WTC11 (cell line): ENCODE measurements around the gene ADD1. TPM values are rescaled to one million over a fixed set of nuclear protein-coding genes. Genes with fewer than 3 reads are reported as not detected.
"Not testable (repeated sequence)": the region's sequence is repeated elsewhere in the genome, so short reads cannot be mapped to it uniquely, and the experiment has no call there.

Experiments
- ATAC-seq: fragments of 200-7000 bp; cut with Tn5 transposase; 2 replicates; pipeline ENCODE4 v1.10.0; 2021; ENCODE audit warnings: mild to moderate bottlenecking, moderate library complexity
- CTCF ChIA-PET: fragments of 300-600 bp; sonication (Branson Sonifier 250); formaldehyde crosslinking; loops from one replicate; lab custom pipeline; 2021; ENCODE audit warnings: antibody characterized with exemption; lab: Charles Lee
- POLR2A ChIA-PET: fragments of 350-600 bp; sonication (Branson Sonifier 250); formaldehyde crosslinking; loops from one replicate; lab custom pipeline; 2021; ENCODE audit warnings: antibody characterized with exemption; lab: Charles Lee
- DNase-seq: peaks from one replicate; pipeline ENCODE4 v3.0.0; 2021; ENCODE audit warnings: low spot score
- H3K27ac Mint-ChIP-seq: 2 replicates; pipeline ENCODE4 v1.8.0; 2021; ENCODE audit warnings: mixed read lengths
- H3K27me3 Mint-ChIP-seq: 2 replicates; pipeline ENCODE4 v1.8.0; 2021; ENCODE audit warnings: low read depth, mild to moderate bottlenecking, moderate library complexity, mixed read lengths
- H3K36me3 Mint-ChIP-seq: 2 replicates; pipeline ENCODE4 v1.8.0; 2021; ENCODE audit warnings: mixed read lengths
- H3K4me1 Mint-ChIP-seq: 2 replicates; pipeline ENCODE4 v1.8.0; 2022; ENCODE audit warnings: mixed read lengths
- H3K4me3 Mint-ChIP-seq: 2 replicates; pipeline ENCODE4 v1.8.0; 2021; ENCODE audit warnings: mild to moderate bottlenecking, moderate library complexity, mixed read lengths
- H3K9me3 Mint-ChIP-seq: 2 replicates; pipeline ENCODE4 v1.8.0; 2021; ENCODE audit warnings: mixed read lengths
- GRHL2 ChIP-seq: fragments of 250-450 bp; sonication (Bioruptor Pico); IDR thresholded peaks from 2 replicates; pipeline ENCODE4 v1.8.0; 2022; ENCODE audit warnings: mild to moderate bottlenecking, moderate library complexity; ENCODE audit not compliant: insufficient replicate concordance, severe bottlenecking
- GTF2I ChIP-seq: fragments of 250-450 bp; sonication (Bioruptor Pico); conservative IDR thresholded peaks from 2 replicates; pipeline ENCODE4 v1.4.0; 2021; ENCODE audit warnings: mild to moderate bottlenecking
- NR1H2 ChIP-seq: sonication (generic); formaldehyde crosslinking; IDR thresholded peaks from 2 replicates; pipeline ENCODE4 v1.9.0; 2021; ENCODE audit warnings: mild to moderate bottlenecking, moderate library complexity, missing genetic modification reagents
- PRRX2 ChIP-seq: fragments of 250-450 bp; sonication (Bioruptor Pico); IDR thresholded peaks from 2 replicates; pipeline ENCODE4 v1.8.0; 2021; ENCODE audit warnings: mild to moderate bottlenecking
- SMAD4 ChIP-seq: sonication (generic); formaldehyde crosslinking; IDR thresholded peaks from 2 replicates; pipeline ENCODE4 v1.8.0; 2022; ENCODE audit warnings: mild to moderate bottlenecking, missing genetic modification reagents
- TEAD4 ChIP-seq: sonication (generic); formaldehyde crosslinking; IDR thresholded peaks from 2 replicates; pipeline ENCODE4 v1.8.0; 2022; ENCODE audit warnings: mild to moderate bottlenecking, missing genetic modification reagents
- ZNF232 ChIP-seq: sonication (generic); formaldehyde crosslinking; IDR thresholded peaks from 2 replicates; pipeline ENCODE4 v1.8.0; 2022; ENCODE audit warnings: mild to moderate bottlenecking, missing genetic modification reagents
- ZNF263 ChIP-seq: sonication (generic); formaldehyde crosslinking; IDR thresholded peaks from 2 replicates; pipeline ENCODE4 v1.8.1; 2022; ENCODE audit warnings: low read depth, mild to moderate bottlenecking, moderate library complexity, missing genetic modification reagents
- ZNF416 ChIP-seq: fragments of 250-450 bp; sonication (Bioruptor Pico); IDR thresholded peaks from 2 replicates; pipeline ENCODE4 v1.9.0; 2021; ENCODE audit warnings: mild to moderate bottlenecking, inconsistent platforms
- total RNA-seq: library from RNA; stranded (reverse); gene quantifications from 3 replicates; pipeline ENCODE4 v1.2.3, GENCODE V29; 2021
- TF ChIP-seq, protein P1 (sequence below): sonication (generic); formaldehyde crosslinking; IDR thresholded peaks from 2 replicates; pipeline ENCODE4 v1.8.1; 2022; ENCODE audit warnings: mild to moderate bottlenecking, moderate library complexity, missing genetic modification reagents
- TF ChIP-seq, protein P2 (sequence below): sonication (generic); formaldehyde crosslinking; IDR thresholded peaks from 2 replicates; pipeline ENCODE4 v1.8.1; 2022; ENCODE audit warnings: mild to moderate bottlenecking, missing genetic modification reagents, moderate library complexity, borderline replicate concordance
- TF ChIP-seq, protein P3 (sequence below): fragments of 250-450 bp; sonication (Bioruptor Pico); IDR thresholded peaks from 2 replicates; pipeline ENCODE4 v1.9.0; 2021; ENCODE audit warnings: mild to moderate bottlenecking
- TF ChIP-seq, protein P4 (sequence below): sonication (generic); formaldehyde crosslinking; IDR thresholded peaks from 2 replicates; pipeline ENCODE4 v1.8.0; 2023; ENCODE audit warnings: missing genetic modification reagents, mild to moderate bottlenecking, borderline replicate concordance

Gene ADD1
- total RNA-seq, 1 experiment from 2014 or later = 178 TPM

DNA sequence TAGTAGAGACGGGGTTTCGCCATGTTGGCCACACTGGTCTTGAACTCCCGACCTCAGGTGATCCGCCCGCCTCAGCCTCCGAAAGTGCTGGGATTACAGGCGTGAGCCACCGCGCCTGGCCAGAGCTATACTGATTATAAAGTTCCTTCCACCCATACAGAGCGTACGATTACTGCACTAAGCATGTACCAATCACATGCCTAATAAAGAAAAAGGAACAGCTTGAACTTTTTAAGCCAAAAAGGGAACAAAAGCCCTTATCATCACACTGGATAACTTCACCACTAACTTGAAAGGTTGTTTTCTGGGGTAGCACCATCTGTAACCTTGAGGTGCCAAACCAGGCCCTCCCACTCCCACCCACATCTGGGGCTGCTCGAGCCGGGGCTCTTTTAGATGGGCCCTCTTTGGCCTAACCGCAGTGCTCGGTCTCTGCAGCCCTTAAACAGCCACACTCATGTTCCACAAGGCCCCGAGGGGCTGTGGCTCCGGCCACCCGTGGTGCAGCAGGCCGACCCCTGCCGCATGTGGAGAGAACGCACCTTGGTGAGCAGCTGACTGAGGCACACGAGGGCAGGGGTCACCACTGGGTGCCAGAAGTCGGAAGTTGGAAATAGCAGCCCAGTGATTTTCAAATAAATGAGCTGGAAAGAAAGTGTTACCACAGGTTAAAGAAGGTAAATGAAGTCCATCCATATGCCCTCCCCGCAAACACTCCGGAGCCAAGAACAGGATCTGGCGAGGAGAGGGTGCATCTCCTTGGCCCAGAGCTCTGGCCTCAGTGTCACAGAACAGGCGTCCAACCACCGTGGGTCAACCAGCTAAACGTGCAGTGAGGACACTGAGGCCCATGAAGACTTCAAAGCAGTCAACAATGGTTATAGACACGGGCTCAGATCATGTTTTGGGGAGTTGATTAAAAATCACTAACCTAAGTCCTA is 101.2 kb downstream of the ADD1 start (continued):
- no peak for TF ChIP-seq ZNF416 (CRISPR knock-in tag)

DNA sequence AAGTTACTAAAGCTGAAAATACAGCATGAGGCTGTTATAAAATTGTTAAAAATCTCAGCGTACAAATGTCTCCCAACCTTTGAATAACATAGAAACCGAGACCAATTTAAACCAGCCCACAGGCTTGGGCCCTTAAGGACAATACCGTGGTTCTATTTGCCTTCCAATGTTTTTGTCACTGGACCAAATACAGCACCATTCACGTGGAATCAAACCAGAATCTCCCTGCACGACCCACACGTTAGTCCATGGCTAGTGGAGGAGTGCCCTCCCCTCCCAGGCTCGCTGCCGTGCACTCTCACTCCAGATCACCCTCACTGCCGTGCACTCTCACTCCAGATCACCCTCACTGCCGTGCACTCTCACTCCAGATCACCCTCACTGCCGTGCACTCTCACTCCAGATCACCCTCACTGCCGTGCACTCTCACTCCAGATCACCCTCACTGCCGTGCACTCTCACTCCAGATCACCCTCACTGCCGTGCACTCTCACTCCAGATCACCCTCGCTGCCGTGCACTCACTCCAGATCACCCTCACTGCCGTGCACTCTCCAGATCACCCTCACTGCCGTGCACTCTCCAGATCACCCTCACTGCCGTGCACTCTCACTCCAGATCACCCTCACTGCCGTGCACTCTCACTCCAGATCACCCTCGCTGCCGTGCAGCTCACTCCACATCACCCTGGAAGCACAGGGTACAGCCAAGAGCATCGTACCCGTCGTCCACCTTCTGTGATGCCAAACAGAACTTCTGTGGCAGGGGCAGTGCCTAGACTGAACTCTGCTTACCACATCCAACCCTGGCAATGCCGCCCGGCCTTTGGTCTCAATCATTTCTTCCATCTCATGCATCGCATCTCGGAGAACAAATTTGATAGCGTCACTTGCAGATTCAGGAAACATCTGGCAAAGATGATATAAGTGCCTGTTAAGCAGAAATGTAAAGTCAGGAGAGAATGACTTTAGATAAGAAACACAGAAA is 102.3 kb downstream of the ADD1 start:
- H3K36me3 Mint-ChIP-seq = peaks cover 74% of the 10 kb centered on the region
- H3K27me3 Mint-ChIP-seq, ATAC-seq, H3K9me3 Mint-ChIP-seq, H3K27ac Mint-ChIP-seq, DNase-seq, H3K4me1 Mint-ChIP-seq, CTCF ChIA-PET, H3K4me3 Mint-ChIP-seq: not testable (repeated sequence)
- POLR2A ChIA-PET = interaction anchor here (0.6 kb wide), 1 partner anchor 117 kb away, joined by 3 read pairs; no protein-coding TSS in a partner anchor

DNA sequence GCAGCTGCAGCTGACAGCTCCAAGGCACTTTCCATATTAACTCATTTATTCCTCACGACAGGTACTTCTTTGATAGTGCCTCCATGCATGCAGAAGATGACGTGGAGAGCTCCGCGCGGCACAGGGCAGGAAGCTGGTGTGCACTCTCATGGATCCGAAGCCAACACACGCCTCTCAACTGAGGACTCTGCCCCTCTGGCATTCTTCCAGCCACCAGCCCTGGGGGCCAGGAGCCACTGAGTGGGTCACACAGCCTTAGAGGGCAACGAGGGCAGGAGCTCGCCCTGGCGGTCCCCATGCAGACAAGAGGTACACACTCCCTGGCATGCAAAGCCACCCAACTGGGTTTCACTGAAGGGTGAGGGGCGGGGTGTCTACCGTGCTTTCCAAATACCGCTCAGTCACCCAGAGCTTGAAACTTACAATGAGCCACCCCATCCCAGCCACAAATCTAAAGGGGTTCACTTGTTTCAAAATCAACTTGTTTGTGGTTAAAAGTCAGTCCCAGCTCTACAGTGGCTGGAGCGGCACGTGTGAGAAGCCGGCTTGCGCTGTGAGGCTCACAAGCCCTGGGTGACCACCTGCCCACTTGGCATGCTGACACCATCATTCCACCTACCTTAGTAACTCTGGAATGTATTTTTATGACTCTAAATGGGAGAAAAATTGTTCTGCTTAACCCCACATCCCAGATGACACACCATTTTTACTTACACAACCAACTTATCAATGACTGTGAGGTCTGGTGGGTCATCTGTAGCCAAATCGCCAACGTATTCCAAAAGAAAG is 103.4 kb downstream of the ADD1 start:
- POLR2A ChIA-PET = interaction anchor here (0.6 to 2.5 kb wide), 2 partner anchors 16 to 118 kb away, joined by 3 to 10 read pairs; partner anchors contain the start of genes GRK4 and NOP14
- CTCF ChIA-PET = no interaction called here

DNA sequence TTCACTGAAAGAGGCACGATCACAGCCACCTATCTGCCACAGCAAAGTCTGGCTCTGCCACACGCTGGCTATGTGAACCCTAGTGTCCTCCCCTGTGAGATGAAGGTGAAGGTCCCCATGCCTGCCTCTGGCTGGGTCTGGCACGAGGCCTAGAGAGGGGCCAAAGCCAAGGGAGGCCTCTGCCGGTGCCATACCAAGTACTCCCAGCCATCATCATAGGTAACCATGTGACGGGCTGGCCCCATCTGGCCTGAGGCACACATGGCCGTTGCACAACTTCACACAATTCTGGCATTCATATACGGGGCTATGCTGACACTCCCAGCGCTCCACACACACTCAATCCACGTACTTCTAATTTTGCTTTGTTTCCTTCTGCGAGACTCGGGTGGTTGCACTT is 104.3 kb downstream of the ADD1 start:
- Mint-ChIP-seq H3K27me3 (no peaks in the 10 kb centered on the region), H3K9me3 (no peaks in the 10 kb centered on the region), H3K36me3 (peaks cover 82% of the 10 kb centered on the region), H3K4me1 (no peaks in the 10 kb centered on the region), H3K27ac (no peak overlapping the region), H3K4me3 (no peak overlapping the region)
- DNase-seq (no peak), ATAC-seq (no peak)
- ChIA-PET CTCF (interaction anchor here (1.1 to 1.6 kb wide), 2 partner anchors 12 to 184 kb away, joined by 3 to 6 read pairs; no protein-coding TSS in a partner anchor), POLR2A (interaction anchor here (2.5 kb wide), 1 partner anchor 15 kb away, joined by 10 read pairs; the partner anchor contains the start of genes GRK4 and NOP14)
- no peak for TF ChIP-seq SMAD4 (CRISPR knock-in tag)
- TF ChIP-seq, protein P1, sequence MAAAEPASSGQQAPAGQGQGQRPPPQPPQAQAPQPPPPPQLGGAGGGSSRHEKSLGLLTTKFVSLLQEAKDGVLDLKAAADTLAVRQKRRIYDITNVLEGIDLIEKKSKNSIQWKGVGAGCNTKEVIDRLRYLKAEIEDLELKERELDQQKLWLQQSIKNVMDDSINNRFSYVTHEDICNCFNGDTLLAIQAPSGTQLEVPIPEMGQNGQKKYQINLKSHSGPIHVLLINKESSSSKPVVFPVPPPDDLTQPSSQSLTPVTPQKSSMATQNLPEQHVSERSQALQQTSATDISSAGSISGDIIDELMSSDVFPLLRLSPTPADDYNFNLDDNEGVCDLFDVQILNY = no peak
- no peak for TF ChIP-seq GRHL2
- TF ChIP-seq, protein P2, sequence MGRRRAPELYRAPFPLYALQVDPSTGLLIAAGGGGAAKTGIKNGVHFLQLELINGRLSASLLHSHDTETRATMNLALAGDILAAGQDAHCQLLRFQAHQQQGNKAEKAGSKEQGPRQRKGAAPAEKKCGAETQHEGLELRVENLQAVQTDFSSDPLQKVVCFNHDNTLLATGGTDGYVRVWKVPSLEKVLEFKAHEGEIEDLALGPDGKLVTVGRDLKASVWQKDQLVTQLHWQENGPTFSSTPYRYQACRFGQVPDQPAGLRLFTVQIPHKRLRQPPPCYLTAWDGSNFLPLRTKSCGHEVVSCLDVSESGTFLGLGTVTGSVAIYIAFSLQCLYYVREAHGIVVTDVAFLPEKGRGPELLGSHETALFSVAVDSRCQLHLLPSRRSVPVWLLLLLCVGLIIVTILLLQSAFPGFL (CRISPR knock-in tag) = no peak
- no peak for TF ChIP-seq GTF2I (CRISPR knock-in tag)
- no peak for TF ChIP-seq ZNF232 (CRISPR knock-in tag)
- TF ChIP-seq, protein P3, sequence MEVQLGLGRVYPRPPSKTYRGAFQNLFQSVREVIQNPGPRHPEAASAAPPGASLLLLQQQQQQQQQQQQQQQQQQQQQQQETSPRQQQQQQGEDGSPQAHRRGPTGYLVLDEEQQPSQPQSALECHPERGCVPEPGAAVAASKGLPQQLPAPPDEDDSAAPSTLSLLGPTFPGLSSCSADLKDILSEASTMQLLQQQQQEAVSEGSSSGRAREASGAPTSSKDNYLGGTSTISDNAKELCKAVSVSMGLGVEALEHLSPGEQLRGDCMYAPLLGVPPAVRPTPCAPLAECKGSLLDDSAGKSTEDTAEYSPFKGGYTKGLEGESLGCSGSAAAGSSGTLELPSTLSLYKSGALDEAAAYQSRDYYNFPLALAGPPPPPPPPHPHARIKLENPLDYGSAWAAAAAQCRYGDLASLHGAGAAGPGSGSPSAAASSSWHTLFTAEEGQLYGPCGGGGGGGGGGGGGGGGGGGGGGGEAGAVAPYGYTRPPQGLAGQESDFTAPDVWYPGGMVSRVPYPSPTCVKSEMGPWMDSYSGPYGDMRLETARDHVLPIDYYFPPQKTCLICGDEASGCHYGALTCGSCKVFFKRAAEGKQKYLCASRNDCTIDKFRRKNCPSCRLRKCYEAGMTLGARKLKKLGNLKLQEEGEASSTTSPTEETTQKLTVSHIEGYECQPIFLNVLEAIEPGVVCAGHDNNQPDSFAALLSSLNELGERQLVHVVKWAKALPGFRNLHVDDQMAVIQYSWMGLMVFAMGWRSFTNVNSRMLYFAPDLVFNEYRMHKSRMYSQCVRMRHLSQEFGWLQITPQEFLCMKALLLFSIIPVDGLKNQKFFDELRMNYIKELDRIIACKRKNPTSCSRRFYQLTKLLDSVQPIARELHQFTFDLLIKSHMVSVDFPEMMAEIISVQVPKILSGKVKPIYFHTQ (CRISPR knock-in tag) = no peak
- no peak for TF ChIP-seq PRRX2 (CRISPR knock-in tag)
- TF ChIP-seq, protein P4, sequence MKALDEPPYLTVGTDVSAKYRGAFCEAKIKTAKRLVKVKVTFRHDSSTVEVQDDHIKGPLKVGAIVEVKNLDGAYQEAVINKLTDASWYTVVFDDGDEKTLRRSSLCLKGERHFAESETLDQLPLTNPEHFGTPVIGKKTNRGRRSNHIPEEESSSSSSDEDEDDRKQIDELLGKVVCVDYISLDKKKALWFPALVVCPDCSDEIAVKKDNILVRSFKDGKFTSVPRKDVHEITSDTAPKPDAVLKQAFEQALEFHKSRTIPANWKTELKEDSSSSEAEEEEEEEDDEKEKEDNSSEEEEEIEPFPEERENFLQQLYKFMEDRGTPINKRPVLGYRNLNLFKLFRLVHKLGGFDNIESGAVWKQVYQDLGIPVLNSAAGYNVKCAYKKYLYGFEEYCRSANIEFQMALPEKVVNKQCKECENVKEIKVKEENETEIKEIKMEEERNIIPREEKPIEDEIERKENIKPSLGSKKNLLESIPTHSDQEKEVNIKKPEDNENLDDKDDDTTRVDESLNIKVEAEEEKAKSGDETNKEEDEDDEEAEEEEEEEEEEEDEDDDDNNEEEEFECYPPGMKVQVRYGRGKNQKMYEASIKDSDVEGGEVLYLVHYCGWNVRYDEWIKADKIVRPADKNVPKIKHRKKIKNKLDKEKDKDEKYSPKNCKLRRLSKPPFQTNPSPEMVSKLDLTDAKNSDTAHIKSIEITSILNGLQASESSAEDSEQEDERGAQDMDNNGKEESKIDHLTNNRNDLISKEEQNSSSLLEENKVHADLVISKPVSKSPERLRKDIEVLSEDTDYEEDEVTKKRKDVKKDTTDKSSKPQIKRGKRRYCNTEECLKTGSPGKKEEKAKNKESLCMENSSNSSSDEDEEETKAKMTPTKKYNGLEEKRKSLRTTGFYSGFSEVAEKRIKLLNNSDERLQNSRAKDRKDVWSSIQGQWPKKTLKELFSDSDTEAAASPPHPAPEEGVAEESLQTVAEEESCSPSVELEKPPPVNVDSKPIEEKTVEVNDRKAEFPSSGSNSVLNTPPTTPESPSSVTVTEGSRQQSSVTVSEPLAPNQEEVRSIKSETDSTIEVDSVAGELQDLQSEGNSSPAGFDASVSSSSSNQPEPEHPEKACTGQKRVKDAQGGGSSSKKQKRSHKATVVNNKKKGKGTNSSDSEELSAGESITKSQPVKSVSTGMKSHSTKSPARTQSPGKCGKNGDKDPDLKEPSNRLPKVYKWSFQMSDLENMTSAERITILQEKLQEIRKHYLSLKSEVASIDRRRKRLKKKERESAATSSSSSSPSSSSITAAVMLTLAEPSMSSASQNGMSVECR (CRISPR knock-in tag) = no peak

More for the DNA sequence above, 103.4 kb downstream of the ADD1 start:
- TF ChIP-seq ZNF263 (no peak), NR1H2 (no peak), TEAD4 (no peak)
- TF ChIP-seq, all 79 proteins: peak for 0
- no peaks in the 10 kb centered on the region for H3K4me1 Mint-ChIP-seq
- H3K4me3 Mint-ChIP-seq = no peak overlapping the region
- no peaks in the 10 kb centered on the region for H3K27me3 Mint-ChIP-seq
- H3K27ac Mint-ChIP-seq = no peak overlapping the region
- DNase-seq (no peak), ATAC-seq (no peak)
- no peaks in the 10 kb centered on the region for H3K9me3 Mint-ChIP-seq
- H3K36me3 Mint-ChIP-seq = peaks cover 79% of the 10 kb centered on the region
